Measurements from ENCODE around the gene CAMK2D. TPM values are rescaled to one million over a fixed set of nuclear protein-coding genes. Genes with fewer than 3 reads are reported as not detected.

CAMK2D gene
- total RNA-seq, 1 experiment from 2014 or later, result 9.0 TPM

DNA sequence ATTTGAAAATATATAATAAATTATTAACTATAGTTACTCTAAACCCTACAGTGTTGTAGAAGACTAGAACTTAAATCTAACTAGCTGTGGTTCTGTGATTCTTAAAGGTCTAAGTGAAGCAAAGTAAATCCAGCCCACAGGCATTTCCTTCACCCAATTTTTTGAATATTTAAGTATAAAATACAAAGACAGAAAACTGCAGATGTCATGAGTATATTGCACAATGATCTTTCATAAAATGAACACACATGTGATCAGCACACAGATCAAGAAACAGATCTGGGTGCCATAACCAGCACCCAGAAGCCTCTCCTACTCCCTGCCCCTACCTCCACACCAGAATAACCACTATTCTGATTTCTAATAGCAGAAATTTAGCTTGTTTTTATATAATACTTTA is 82.9 kb downstream of the CAMK2D start:
- H2AK5ac ChIP-seq (ENCODE audit: insufficient read length, low read length), result no peak overlapping the region
- peaks cover 0 to under 1% of the 10 kb centered on the region in 2 experiments; a peak in 2 of 4 replicates for H3K4me1 Mint-ChIP-seq
- H3K23me2 ChIP-seq (ENCODE audit: insufficient read length, low read depth, low read length, poor library complexity, severe bottlenecking), result no peaks in the 10 kb centered on the region
- H3K9me3 ChIP-seq (ENCODE audit: control insufficient read depth, low read depth, low read length), result no peaks in the 10 kb centered on the region
- H4K91ac ChIP-seq (ENCODE audit: insufficient read length, low read depth, low read length), result no peak overlapping the region
- no peak overlapping the region for H3K56ac ChIP-seq (ENCODE audit: insufficient read length, low read depth, low read length)
- H2BK15ac ChIP-seq (ENCODE audit: low read depth, low read length), result no peak overlapping the region
- no peak overlapping the region for H2AFZ ChIP-seq (ENCODE audit: low read length)
- no peak overlapping the region for H3K9ac ChIP-seq (ENCODE audit: extremely low read depth, insufficient read length, low read length)
- H3K4me2 ChIP-seq (ENCODE audit: insufficient read depth, insufficient read length, low read length), result no peak overlapping the region
- no peak overlapping the region for H2BK5ac ChIP-seq (ENCODE audit: insufficient read length, low read length)
- no peak for DNase-seq
- H4K8ac ChIP-seq (replicated peaks; ENCODE audit: insufficient read length, low read depth, low read length), result no peak overlapping the region
- no peaks in the 10 kb centered on the region for H4K20me1 ChIP-seq (ENCODE audit: control insufficient read depth, insufficient read depth, insufficient read length)
- H3K36me3 Mint-ChIP-seq (ENCODE audit: insufficient read depth in 1 of 3, low read depth in 3 of 3), result peaks cover 0 to 1% (median 0%) of the 10 kb centered on the region in 3 experiments; a peak in 3 of 7 replicates
- H2BK20ac ChIP-seq (ENCODE audit: low read depth, low read length, poor library complexity, severe bottlenecking), result no peak overlapping the region
- no peaks in the 10 kb centered on the region for H3K4me1 ChIP-seq (ENCODE audit: insufficient read depth, low read length)
- H3T11ph ChIP-seq (ENCODE audit: low read length), result no peak overlapping the region
- no peak overlapping the region for H2BK12ac ChIP-seq (ENCODE audit: insufficient read length, low read depth, low read length)
- H2BK120ac ChIP-seq (ENCODE audit: low read depth, low read length, poor library complexity, severe bottlenecking), result no peak overlapping the region
- peaks cover 0 to 2% of the 10 kb centered on the region in 2 experiments; a peak in 1 of 5 replicates for H3K9me3 Mint-ChIP-seq
- no peaks in the 10 kb centered on the region for H3K27me3 Mint-ChIP-seq (ENCODE audit: low read depth)
- no peak overlapping the region for H4K5ac ChIP-seq (ENCODE audit: insufficient read length, low read depth, low read length)
- no peak overlapping the region for H3K18ac ChIP-seq (ENCODE audit: insufficient read length, low read depth, low read length)
- no peak overlapping the region for H3K4ac ChIP-seq (ENCODE audit: low read depth, low read length)
- no peaks in the 10 kb centered on the region for H3K27me3 ChIP-seq (ENCODE audit: insufficient read depth, low read length)
- H3K23ac ChIP-seq (ENCODE audit: insufficient read length, low read depth, low read length), result no peak overlapping the region
- no peak overlapping the region for H3K27ac ChIP-seq (ENCODE audit: insufficient read length, low read depth, low read length)
- H3K14ac ChIP-seq (ENCODE audit: insufficient read depth, low read length), result no peak overlapping the region
- no peak overlapping the region for H3K27ac Mint-ChIP-seq
- no peaks in the 10 kb centered on the region for H3K79me1 ChIP-seq (ENCODE audit: insufficient read depth, low read depth, low read length, poor library complexity, severe bottlenecking)
- no peak overlapping the region for H3K4me3 Mint-ChIP-seq
- no peak for TF ChIP-seq CTCF (conservative IDR thresholded peaks at IDR 0.05)
- no peaks in the 10 kb centered on the region for H3K79me2 ChIP-seq (ENCODE audit: insufficient read depth, low read length)
